K562 (cell line): Measurements from ENCODE around the gene SLC22A8. TPM values are rescaled to one million over a fixed set of nuclear protein-coding genes. Genes with fewer than 3 reads are reported as not detected.
A peak's percentile ranks its signal among the peaks of the same experiment; 100 is the strongest.

Experiments
- ATAC-seq: fragments of 200-7000 bp; cut with Tn5 transposase; 3 replicates; pipeline ENCODE4 v1.9.1; 2020; ENCODE audit warnings: moderate library complexity
- Bru-seq: library from RNA; stranded (reverse); fragments of 400-500 nt; gene quantifications from one replicate; lab custom pipeline; 2021; lab: Mats Ljungman, UMichigan
- BruChase-seq, 2 experiments: library from RNA; stranded (reverse); fragments of 400-500 nt; gene quantifications; one replicate each; lab custom pipeline; 2021; lab: Mats Ljungman, UMichigan
- BruUV-seq: library from RNA; stranded (reverse); fragments of 400-500 nt; replicated peaks from 2 replicates; lab custom pipeline; 2021; lab: Mats Ljungman, UMichigan
- CTCF ChIA-PET: fragments of 300-600 bp; formaldehyde crosslinking; extraction: SDS; loops from one replicate; lab custom pipeline; 2021; ENCODE audit warnings: low intra/inter-chr PET ratio; lab: Yijun Ruan, JAX
- POLR2A ChIA-PET: fragments of 300-600, 350-650 bp; sonication (Branson Sonifier 250); formaldehyde crosslinking; extraction: SDS; loops from one replicate; lab custom pipeline; 2021; ENCODE audit warnings: antibody characterized with exemption, inconsistent platforms; lab: Yijun Ruan, JAX
- DNase-seq, 4 experiments: peaks; one replicate each; pipeline versions ENCODE4 v3.0.0 to v3.0.0-alpha.2; 2011 to 2018; ENCODE audit warnings: low spot score in 3 of 4, mixed read lengths in 3 of 4; ENCODE audit errors: extremely low read depth in 1 of 4
- FAIRE-seq: peaks from 2 replicates; lab custom pipeline; 2011; peaks lifted over from hg19 to GRCh38; lab: Jason Lieb, UNC
- H2AFZ ChIP-seq: 2 replicates; pipeline ENCODE4 v1.6.0; 2011; ENCODE audit warnings: low read depth, low read length, control low read depth, inconsistent platforms
- H3K27ac ChIP-seq: fragments of 200-600 bp; 3 replicates; pipeline ENCODE4 v1.8.0; 2011; ENCODE audit warnings: low read depth, mild to moderate bottlenecking, control low read depth, inconsistent platforms, low read length, moderate library complexity, mixed read lengths; ENCODE audit errors: extremely low read depth
- H3K27me3 ChIP-seq, 2 experiments: fragments of 300-600 bp in 1 of 2; 2 replicates in 1 of 2; 3 replicates in 1 of 2; pipeline versions ENCODE4 v1.6.0 to v1.8.0; 2011; ENCODE audit warnings: inconsistent platforms in 2 of 2, low read length in 2 of 2, mild to moderate bottlenecking in 1 of 2, mixed read lengths in 1 of 2, moderate library complexity in 1 of 2; ENCODE audit not compliant: control insufficient read depth in 2 of 2, insufficient read depth in 2 of 2
- H3K36me3 ChIP-seq: fragments of 300-600 bp; 3 replicates; pipeline ENCODE4 v1.8.0; 2011; ENCODE audit warnings: mild to moderate bottlenecking, low read length, inconsistent platforms; ENCODE audit not compliant: control insufficient read depth, insufficient read depth
- H3K4me1 ChIP-seq, 2 experiments: fragments of 200-600 bp in 1 of 2; replicated peaks in 1 of 2; 2 replicates in 1 of 2; 3 replicates in 1 of 2; pipeline versions ENCODE4 v1.5.1 to v1.8.0; 2011; ENCODE audit warnings: inconsistent platforms in 2 of 2, low read length in 2 of 2, mild to moderate bottlenecking in 1 of 2, mixed read lengths in 1 of 2, moderate library complexity in 1 of 2; ENCODE audit not compliant: control insufficient read depth in 2 of 2, insufficient read depth in 2 of 2
- H3K4me2 ChIP-seq: 2 replicates; pipeline ENCODE4 v1.6.1; 2011; ENCODE audit warnings: low read length, control low read depth, inconsistent platforms, mixed read lengths; ENCODE audit not compliant: insufficient read depth
- H3K4me3 ChIP-seq: fragments of 200-600 bp; sonication (generic), shearing (Covaris generic); 2 replicates; pipeline ENCODE4 v1.5.1; 2016; ENCODE audit warnings: control low read depth, inconsistent platforms
- H3K79me2 ChIP-seq: fragments of 200-600 bp; 3 replicates; pipeline ENCODE4 v1.8.0; 2011; ENCODE audit warnings: low read length, inconsistent platforms; ENCODE audit not compliant: control insufficient read depth, insufficient read depth
- H3K9ac ChIP-seq, 2 experiments: 2 replicates each; pipeline versions ENCODE4 v1.6.0 to v1.6.1; 2011; ENCODE audit warnings: low read depth in 2 of 2, low read length in 2 of 2, control low read depth in 1 of 2, inconsistent platforms in 1 of 2, mild to moderate bottlenecking in 1 of 2, mixed read lengths in 1 of 2; ENCODE audit not compliant: insufficient read depth in 1 of 2
- H3K9me1 ChIP-seq: one replicate; pipeline ENCODE4 v1.6.0; 2011; ENCODE audit warnings: inconsistent platforms, mild to moderate bottlenecking, low read length, moderate library complexity; ENCODE audit not compliant: control insufficient read depth, insufficient read depth
- H3K9me3 ChIP-seq: replicated peaks from 2 replicates; pipeline ENCODE4 v1.5.1; 2011; ENCODE audit warnings: low read depth, low read length, inconsistent platforms; ENCODE audit not compliant: control insufficient read depth, insufficient read depth
- H4K20me1 ChIP-seq: replicated peaks from 2 replicates; pipeline ENCODE4 v1.6.1; 2011; ENCODE audit warnings: low read length, inconsistent platforms, mixed read lengths; ENCODE audit not compliant: control insufficient read depth, insufficient read depth
- CBFA2T2 ChIP-seq: fragments of 450-650 bp; conservative IDR thresholded peaks from 2 replicates; pipeline ENCODE4 v1.6.1; 2017; ENCODE audit warnings: mild to moderate bottlenecking
- MCM3 ChIP-seq: fragments of 450-650 bp; IDR thresholded peaks from 2 replicates; pipeline ENCODE4 v1.6.1; 2016
- MEF2D ChIP-seq: conservative IDR thresholded peaks from 2 replicates; pipeline ENCODE4 v1.6.1; 2016; ENCODE audit warnings: low read depth, missing genetic modification characterization, missing compliant biosample characterization
- NFIC ChIP-seq: fragments of 450-650 bp; IDR thresholded peaks from 2 replicates; pipeline ENCODE4 v1.6.1; 2017; ENCODE audit warnings: mild to moderate bottlenecking, inconsistent platforms
- SAP30 ChIP-seq: fragments of 200-600 bp; sonication (generic); IDR thresholded peaks from 2 replicates; pipeline ENCODE4 v1.6.1; 2012; ENCODE audit warnings: borderline replicate concordance, low read depth, mild to moderate bottlenecking, moderate library complexity, low read length, control low read depth, inconsistent platforms; ENCODE audit not compliant: insufficient read depth, poor library complexity, severe bottlenecking
- TCF7L2 ChIP-seq: fragments of 150-350 bp; IDR thresholded peaks from 2 replicates; pipeline ENCODE4 v1.6.1; 2016; ENCODE audit warnings: low read depth, mild to moderate bottlenecking, low read length, moderate library complexity
- ZNF384 ChIP-seq: IDR thresholded peaks from 2 replicates; pipeline ENCODE4 v1.6.1; 2012; ENCODE audit warnings: low read depth, low read length, improper control_type of control experiment
- ZNF436 ChIP-seq: fragments of 250-450, 450-650 bp; sonication (Bioruptor Pico); formaldehyde crosslinking; IDR thresholded peaks from 2 replicates; pipeline ENCODE4 v1.7.0; 2020; ENCODE audit warnings: mild to moderate bottlenecking
- ZNF561 ChIP-seq: fragments of 450-650 bp; formaldehyde crosslinking; conservative IDR thresholded peaks from 2 replicates; pipeline ENCODE4 v1.4.0; 2020; ENCODE audit warnings: mild to moderate bottlenecking, moderate library complexity
- WGBS: fragments of 100-300 bp; shearing (Covaris generic); methylation state at CpG from one replicate; pipeline ENCODE4 v1.1.6; 2016; ENCODE audit warnings: low coverage, mixed read lengths; ENCODE audit not compliant: insufficient coverage; ENCODE audit errors: missing lambda C conversion rate; 5-methylcytosine and 5-hydroxymethylcytosine counted together
- in situ Hi-C: fragments of 300-500 bp; cut with MboI; formaldehyde crosslinking; loops from 4 replicates; pipeline ENCODE4 v1.15.0; 2018; ENCODE audit warnings: inconsistent platforms, mixed read lengths
- intact Hi-C: fragments of 100-400 bp; cut with micrococcal nuclease; formaldehyde crosslinking; loops from 2 replicates; pipeline ENCODE4 v1.14.2; 2022
- long read RNA-seq, 3 experiments: library from polyadenylated mRNA in 2 of 3; library from RNA in 1 of 3; unstranded in 2 of 3; stranded (forward) in 1 of 3; transcript quantifications; one replicate each; pipeline ENCODE4 v2.0.0, GENCODE V29; 2019 to 2022
- polyA minus RNA-seq, 3 experiments: library from RNA; depleted of rRNA, polyadenylated mRNA; stranded (reverse); fragments of >200 nt; gene quantifications; 2 replicates each; pipeline ENCODE4 v1.2.3, GENCODE V29; 2011
- polyA plus RNA-seq, 8 experiments: library from polyadenylated mRNA; depleted of rRNA in 4 of 8; stranded (reverse) in 5 of 8; unstranded in 3 of 8; fragments of >200 nt; fragmentation: Nextera tagmentation in 2 of 8; fragmentation: Illumina TruSeq in 1 of 8; extraction: Ambion mirVana in 2 of 8; extraction: Trizol in 1 of 8; gene quantifications; 2 replicates each; pipeline versions ENCODE4 v1.2.1 to v1.2.3, GENCODE V29; 2011 to 2014; ENCODE audit warnings: inconsistent platforms in 1 of 8, missing spikeins in 1 of 8
- total RNA-seq, 7 experiments: library from RNA; depleted of rRNA in 6 of 7; stranded (reverse); fragments of >200 nt in 6 of 7; fragmentation: Illumina TruSeq in 2 of 7; extraction: Trizol in 2 of 7; gene quantifications; 2 replicates each; pipeline versions ENCODE4 v1.2.1 to v1.2.3, GENCODE V29; 2011 to 2021; ENCODE audit warnings: low replicate concordance in 1 of 7
- TF ChIP-seq, protein P1 (sequence below): fragments of 250-450 bp; sonication (Bioruptor Pico); IDR thresholded peaks from 2 replicates; pipeline ENCODE4 v1.4.0; 2020; ENCODE audit warnings: mild to moderate bottlenecking, moderate library complexity
- TF ChIP-seq, protein P2 (sequence below): fragments of 450-650 bp; formaldehyde crosslinking; IDR thresholded peaks from 2 replicates; pipeline ENCODE4 v1.4.0; 2020; ENCODE audit warnings: mild to moderate bottlenecking, mixed read lengths

The SLC22A8 gene, protein sequence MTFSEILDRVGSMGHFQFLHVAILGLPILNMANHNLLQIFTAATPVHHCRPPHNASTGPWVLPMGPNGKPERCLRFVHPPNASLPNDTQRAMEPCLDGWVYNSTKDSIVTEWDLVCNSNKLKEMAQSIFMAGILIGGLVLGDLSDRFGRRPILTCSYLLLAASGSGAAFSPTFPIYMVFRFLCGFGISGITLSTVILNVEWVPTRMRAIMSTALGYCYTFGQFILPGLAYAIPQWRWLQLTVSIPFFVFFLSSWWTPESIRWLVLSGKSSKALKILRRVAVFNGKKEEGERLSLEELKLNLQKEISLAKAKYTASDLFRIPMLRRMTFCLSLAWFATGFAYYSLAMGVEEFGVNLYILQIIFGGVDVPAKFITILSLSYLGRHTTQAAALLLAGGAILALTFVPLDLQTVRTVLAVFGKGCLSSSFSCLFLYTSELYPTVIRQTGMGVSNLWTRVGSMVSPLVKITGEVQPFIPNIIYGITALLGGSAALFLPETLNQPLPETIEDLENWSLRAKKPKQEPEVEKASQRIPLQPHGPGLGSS
- total RNA-seq (2011; cell fraction: chromatin; rRNA removed; ENCODE audit: low replicate concordance): not detected in 2 replicates
- total RNA-seq (2011; cell fraction: nucleolus; rRNA removed): not detected in 2 replicates
- total RNA-seq (2011; cell fraction: nucleoplasm; rRNA removed): not detected in 2 replicates
- total RNA-seq (2014; rRNA removed) (not detected in 2 replicates), total RNA-seq (2014; rRNA removed; fragmentation: Illumina TruSeq; extraction: Trizol) (not detected in 2 replicates), total RNA-seq (2015; rRNA removed; fragmentation: Illumina TruSeq; extraction: Trizol) (not detected in 2 replicates), total RNA-seq (2021) (not detected in 2 replicates), polyA plus RNA-seq (2011; rRNA removed) (not detected in 2 replicates), polyA plus RNA-seq (2014; fragmentation: Illumina TruSeq; extraction: Trizol) (not detected in 2 replicates), polyA plus RNA-seq (2014; fragmentation: Nextera tagmentation; extraction: Ambion mirVana) (not detected), polyA plus RNA-seq (2014; rRNA removed) (not detected in 2 replicates), polyA minus RNA-seq (2011; rRNA and poly(A)+ RNA removed) (not detected in 2 replicates), Bru-seq, nascent RNA (not detected), BruChase-seq, experiment 1, labeled RNA remaining after a 2-hour chase (not detected), BruChase-seq, experiment 2, labeled RNA remaining after a 6-hour chase (percentile 5 among the genes with signal in this experiment)
- polyA plus RNA-seq (2011; cell fraction: cytosol; rRNA removed): not detected in 2 replicates
- not detected in 2 replicates for polyA plus RNA-seq (2011; cell fraction: nucleus; rRNA removed)
- not detected in 2 replicates for polyA plus RNA-seq (2012)
- polyA minus RNA-seq (2011; cell fraction: cytosol; rRNA and poly(A)+ RNA removed): not detected in 2 replicates
- polyA minus RNA-seq (2011; cell fraction: nucleus; rRNA and poly(A)+ RNA removed): not detected in 2 replicates
- long read RNA-seq, experiment 1: 0 reads
- long read RNA-seq, experiment 2: 0 reads
- long read RNA-seq, experiment 3: 0 reads

DNA sequence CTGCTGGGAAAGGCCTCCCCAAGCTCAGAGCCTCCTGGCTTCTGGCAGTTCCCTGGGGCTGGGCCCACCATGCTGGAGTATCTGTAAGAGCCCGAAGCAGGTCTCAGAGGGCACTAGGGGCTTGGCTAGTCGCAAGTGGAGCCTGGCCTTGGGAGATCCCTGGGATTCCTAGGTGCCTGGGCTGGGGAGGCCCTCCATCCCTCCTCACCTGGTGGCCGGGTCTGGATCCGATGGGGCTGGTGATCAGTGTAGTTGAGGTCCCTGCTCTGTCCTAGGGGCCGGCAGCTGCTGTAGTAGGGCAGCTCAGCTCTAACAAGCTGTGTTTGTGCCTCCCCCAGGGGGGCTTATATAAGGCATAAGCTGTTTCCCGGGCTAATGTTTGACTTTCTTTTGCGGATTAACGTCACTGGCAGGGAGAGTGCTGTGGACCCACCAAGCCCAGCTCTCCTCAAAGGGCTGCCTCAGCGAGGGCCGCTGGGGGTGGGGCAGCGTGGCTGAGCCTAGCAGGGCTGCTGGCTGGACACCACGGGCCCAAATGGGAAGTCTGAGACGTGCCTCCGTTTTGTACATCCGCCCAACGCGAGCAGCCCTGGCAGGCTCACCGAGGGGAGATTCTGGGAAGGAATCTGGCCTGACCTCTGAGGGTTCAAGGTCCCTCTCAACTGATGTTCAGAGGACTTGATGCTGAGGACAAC lies at the start of gene SLC22A8:
SLC22A8 (minus strand) TSS at position 321 of the 695 bp plus-strand sequence. CDS start 883 bp downstream, outside the sequence.
- POLR2A ChIA-PET: interaction anchor here (0.5 kb wide), 1 partner anchor 113 kb away, joined by 3 read pairs; no protein-coding TSS in a partner anchor
- no peak for ATAC-seq
- Histone ChIP-seq H3K27ac (no peak within 1 kb of the TSS), H3K4me3 (no peak within 1 kb of the TSS), H2AFZ (no peak within 1 kb of the TSS), H3K9me1 (peaks cover 3% of the 10 kb centered on the region), H4K20me1 (peaks cover 17% of the 10 kb centered on the region; the same call in 1 of the 2 replicates), H3K79me2 (no peaks in the 10 kb centered on the region), H3K9ac (peak within 1 kb of the TSS in 1 of 2 experiments; percentile 52; a peak in 2 of 4 replicates), H3K4me2 (no peak within 1 kb of the TSS), H3K36me3 (no peaks in the 10 kb centered on the region), H3K9me3 (no peaks in the 10 kb centered on the region), H3K27me3 (peaks cover 22 to 61% of the 10 kb centered on the region in 2 experiments), H3K4me1 (peaks cover 0 to 7% of the 10 kb centered on the region in 2 experiments; a peak in 2 of 5 replicates)
- CTCF ChIA-PET: interaction anchor here (0.7 kb wide), 1 partner anchor 90 kb away, joined by 3 read pairs; no protein-coding TSS in a partner anchor
- no peak for FAIRE-seq
- intact Hi-C loops: no loop called here
- BruUV-seq: no TSS peak
- 2% methylated on average over 18 of the region's 18 CpGs for WGBS
- DNase-seq: no peak
- in situ Hi-C loops: loop anchor here (25.0 kb wide), 1 partner anchor 628 kb away; no protein-coding TSS in a partner anchor
- TF ChIP-seq ZNF561 (no peak), NFIC (no peak), TCF7L2 (no peak), MEF2D (no peak), SAP30 (no peak), ZNF384 (no peak), CBFA2T2 (no peak), MCM3 (no peak), ZNF436 (CRISPR knock-in tag) (no peak)
- TF ChIP-seq, protein P1, sequence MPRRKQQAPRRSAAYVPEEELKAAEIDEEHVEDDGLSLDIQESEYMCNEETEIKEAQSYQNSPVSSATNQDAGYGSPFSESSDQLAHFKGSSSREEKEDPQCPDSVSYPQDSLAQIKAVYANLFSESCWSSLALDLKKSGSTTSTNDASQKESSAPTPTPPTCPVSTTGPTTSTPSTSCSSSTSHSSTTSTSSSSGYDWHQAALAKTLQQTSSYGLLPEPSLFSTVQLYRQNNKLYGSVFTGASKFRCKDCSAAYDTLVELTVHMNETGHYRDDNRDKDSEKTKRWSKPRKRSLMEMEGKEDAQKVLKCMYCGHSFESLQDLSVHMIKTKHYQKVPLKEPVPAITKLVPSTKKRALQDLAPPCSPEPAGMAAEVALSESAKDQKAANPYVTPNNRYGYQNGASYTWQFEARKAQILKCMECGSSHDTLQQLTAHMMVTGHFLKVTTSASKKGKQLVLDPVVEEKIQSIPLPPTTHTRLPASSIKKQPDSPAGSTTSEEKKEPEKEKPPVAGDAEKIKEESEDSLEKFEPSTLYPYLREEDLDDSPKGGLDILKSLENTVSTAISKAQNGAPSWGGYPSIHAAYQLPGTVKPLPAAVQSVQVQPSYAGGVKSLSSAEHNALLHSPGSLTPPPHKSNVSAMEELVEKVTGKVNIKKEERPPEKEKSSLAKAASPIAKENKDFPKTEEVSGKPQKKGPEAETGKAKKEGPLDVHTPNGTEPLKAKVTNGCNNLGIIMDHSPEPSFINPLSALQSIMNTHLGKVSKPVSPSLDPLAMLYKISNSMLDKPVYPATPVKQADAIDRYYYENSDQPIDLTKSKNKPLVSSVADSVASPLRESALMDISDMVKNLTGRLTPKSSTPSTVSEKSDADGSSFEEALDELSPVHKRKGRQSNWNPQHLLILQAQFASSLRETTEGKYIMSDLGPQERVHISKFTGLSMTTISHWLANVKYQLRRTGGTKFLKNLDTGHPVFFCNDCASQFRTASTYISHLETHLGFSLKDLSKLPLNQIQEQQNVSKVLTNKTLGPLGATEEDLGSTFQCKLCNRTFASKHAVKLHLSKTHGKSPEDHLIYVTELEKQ: no peak
- TF ChIP-seq, protein P2, sequence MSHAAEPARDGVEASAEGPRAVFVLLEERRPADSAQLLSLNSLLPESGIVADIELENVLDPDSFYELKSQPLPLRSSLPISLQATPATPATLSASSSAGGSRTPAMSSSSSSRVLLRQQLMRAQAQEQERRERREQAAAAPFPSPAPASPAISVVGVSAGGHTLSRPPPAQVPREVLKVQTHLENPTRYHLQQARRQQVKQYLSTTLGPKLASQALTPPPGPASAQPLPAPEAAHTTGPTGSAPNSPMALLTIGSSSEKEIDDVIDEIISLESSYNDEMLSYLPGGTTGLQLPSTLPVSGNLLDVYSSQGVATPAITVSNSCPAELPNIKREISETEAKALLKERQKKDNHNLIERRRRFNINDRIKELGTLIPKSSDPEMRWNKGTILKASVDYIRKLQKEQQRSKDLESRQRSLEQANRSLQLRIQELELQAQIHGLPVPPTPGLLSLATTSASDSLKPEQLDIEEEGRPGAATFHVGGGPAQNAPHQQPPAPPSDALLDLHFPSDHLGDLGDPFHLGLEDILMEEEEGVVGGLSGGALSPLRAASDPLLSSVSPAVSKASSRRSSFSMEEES (CRISPR knock-in tag): no peak
